Bronchial epithelial cell (primary cell): ENCODE data around the gene ARL15. TPM values are rescaled to one million over a fixed set of nuclear protein-coding genes. Genes with fewer than 3 reads are reported as not detected.

Experiments used
- DNase-seq: peaks from one replicate; pipeline ENCODE4 v3.0.0-alpha.2; 2010; ENCODE audit warnings: low read depth
- FAIRE-seq: peaks from 2 replicates; lab custom pipeline; 2011; peaks lifted over from hg19 to GRCh38; lab: Jason Lieb, UNC
- H3K27me3 ChIP-seq: 2 replicates; pipeline ENCODE4 v1.5.1; 2011; ENCODE audit warnings: low read length; ENCODE audit not compliant: control insufficient read depth, insufficient read depth
- H3K36me3 ChIP-seq: 2 replicates; pipeline ENCODE4 v1.5.1; 2011; ENCODE audit warnings: low read length; ENCODE audit not compliant: control insufficient read depth, insufficient read depth
- H3K4me3 ChIP-seq: 2 replicates; pipeline ENCODE4 v1.5.1; 2011; ENCODE audit warnings: mild to moderate bottlenecking, low read depth, low read length, control low read depth
- CTCF ChIP-seq: IDR thresholded peaks from 2 replicates; pipeline ENCODE4 v1.5.1; 2011; ENCODE audit warnings: mild to moderate bottlenecking, moderate library complexity, low read length, control low read depth, inconsistent platforms; ENCODE audit not compliant: insufficient read depth, severe bottlenecking
- total RNA-seq: library from RNA; depleted of rRNA; stranded (reverse); fragments of >200 nt; gene quantifications from 2 replicates; pipeline ENCODE4 v1.2.1, GENCODE V29; 2014

Gene ARL15
- total RNA-seq, 1 donor from 2014 or later: 13.7 TPM

DNA sequence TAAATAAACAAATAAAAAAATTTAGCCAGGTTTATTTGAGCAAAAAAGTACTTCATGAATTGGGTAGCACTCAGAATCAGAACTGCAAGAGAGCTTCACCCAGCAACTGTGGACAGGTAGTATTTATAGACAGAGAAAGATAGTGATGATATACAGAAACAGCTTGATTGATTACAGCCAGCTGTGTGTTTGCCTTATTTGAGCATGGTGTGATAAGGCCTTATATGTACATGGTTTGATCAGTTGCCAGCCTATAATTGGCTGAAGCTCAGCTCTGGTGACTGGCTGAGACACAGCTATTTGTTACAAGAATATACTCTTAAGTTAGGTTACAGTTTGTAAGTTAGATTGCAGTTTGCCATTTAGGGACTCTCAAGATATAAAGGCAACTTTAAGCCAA lies 34.3 kb upstream of the ARL15 start:
- TF ChIP-seq CTCF: no peak
- Histone ChIP-seq H3K36me3 (no peaks in the 10 kb centered on the region), H3K4me3 (no peak overlapping the region), H3K27me3 (no peaks in the 10 kb centered on the region)
- FAIRE-seq: no peak
- no peak for DNase-seq

DNA sequence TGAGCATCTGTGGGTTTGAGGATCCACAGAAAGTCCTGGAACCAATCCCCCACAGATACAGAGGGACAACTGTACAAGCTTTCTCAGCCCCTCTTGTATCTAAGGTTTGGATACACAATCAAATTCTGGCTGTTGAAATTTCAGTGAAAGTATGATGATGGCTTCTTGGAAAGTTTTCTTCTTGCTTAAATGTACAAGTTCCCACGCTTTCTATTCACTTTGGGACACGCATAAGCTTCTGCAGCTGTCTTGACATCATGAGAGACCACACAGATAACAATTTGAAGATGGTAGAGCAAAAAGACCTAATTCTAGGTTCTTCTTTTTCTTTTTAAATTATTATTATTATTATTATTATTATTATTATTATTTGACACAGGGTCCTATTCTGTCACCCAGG lies 31.6 kb upstream of the ARL15 start:
- FAIRE-seq: no peak
- no peak overlapping the region for H3K4me3 ChIP-seq
- H3K36me3 ChIP-seq: no peaks in the 10 kb centered on the region
- no peak for DNase-seq
- no peaks in the 10 kb centered on the region for H3K27me3 ChIP-seq
- no peak for TF ChIP-seq CTCF

GRCh38 chr5:54337523-54337922 lies 27.1 kb upstream of the ARL15 start:
- Histone ChIP-seq H3K4me3 (no peak overlapping the region), H3K27me3 (no peaks in the 10 kb centered on the region), H3K36me3 (no peaks in the 10 kb centered on the region)
- FAIRE-seq (no peak), DNase-seq (no peak)
- TF ChIP-seq CTCF: no peak

- no peaks in the 10 kb centered on the region for H3K36me3 ChIP-seq
- no peak overlapping the region for H3K4me3 ChIP-seq
- no peak for TF ChIP-seq CTCF
- no peaks in the 10 kb centered on the region for H3K27me3 ChIP-seq
- no peak for FAIRE-seq
- DNase-seq: no peak
Measured at GRCh38 chr5:54332720-54333119, 22.3 kb upstream of the ARL15 start.

GRCh38 chr5:54329731-54330709 lies 19.6 kb upstream of the ARL15 start:
- H3K36me3 ChIP-seq: no peaks in the 10 kb centered on the region
- peak; percentile 20 for TF ChIP-seq CTCF
- peak; percentile 91 for DNase-seq
- peak; percentile 47 for FAIRE-seq
- no peak overlapping the region for H3K4me3 ChIP-seq
- H3K27me3 ChIP-seq: no peaks in the 10 kb centered on the region
